Neuronal stem cell (in vitro differentiated cells): ENCODE measurements around the gene MTTP.

Source experiments
- DNase-seq: peaks from one replicate; pipeline ENCODE4 v3.0.0-alpha.2; 2013; ENCODE audit warnings: low spot score
- H2AFZ ChIP-seq: one replicate; pipeline ENCODE4 v1.6.1; 2013; ENCODE audit warnings: mild to moderate bottlenecking, low read length, inconsistent platforms
- H2AK5ac ChIP-seq: 2 replicates; pipeline ENCODE4 v1.6.1; 2013; ENCODE audit warnings: low read depth, mild to moderate bottlenecking, inconsistent platforms, low read length, moderate library complexity, mixed read lengths
- H2BK120ac ChIP-seq: 2 replicates; pipeline ENCODE4 v1.6.1; 2013; ENCODE audit warnings: low read depth, mild to moderate bottlenecking, inconsistent platforms, low read length, moderate library complexity, mixed read lengths
- H2BK12ac ChIP-seq: one replicate; pipeline ENCODE4 v1.6.1; 2013; ENCODE audit warnings: low read length, inconsistent platforms
- H2BK15ac ChIP-seq: 2 replicates; pipeline ENCODE4 v1.6.1; 2013; ENCODE audit warnings: mild to moderate bottlenecking, low read length, inconsistent platforms, mixed read lengths
- H2BK5ac ChIP-seq: one replicate; pipeline ENCODE4 v1.6.1; 2013; ENCODE audit warnings: inconsistent platforms, mild to moderate bottlenecking, low read length, moderate library complexity
- H3K14ac ChIP-seq: one replicate; pipeline ENCODE4 v1.6.1; 2013; ENCODE audit warnings: low read length, inconsistent platforms
- H3K18ac ChIP-seq: 2 replicates; pipeline ENCODE4 v1.6.1; 2013; ENCODE audit warnings: low read length, inconsistent platforms
- H3K23ac ChIP-seq: 2 replicates; pipeline ENCODE4 v1.6.1; 2013; ENCODE audit warnings: low read depth, mild to moderate bottlenecking, mixed read lengths, low read length, inconsistent platforms; ENCODE audit not compliant: poor library complexity
- H3K27ac ChIP-seq: replicated peaks from 3 replicates; pipeline ENCODE4 v1.5.1; 2013; ENCODE audit warnings: low read length, inconsistent platforms
- H3K27me3 ChIP-seq, 3 experiments: 2 replicates each; pipeline ENCODE4 v1.6.1; 2013; ENCODE audit warnings: low read length in 3 of 3, mild to moderate bottlenecking in 2 of 3, inconsistent platforms in 1 of 3, low read depth in 1 of 3, mixed read lengths in 1 of 3, moderate library complexity in 1 of 3; ENCODE audit not compliant: control insufficient read depth in 3 of 3, insufficient read depth in 3 of 3
- H3K36me3 ChIP-seq, 2 donors: replicated peaks in 1 of 2; 2 replicates each; pipeline ENCODE4 v1.6.1; 2013; ENCODE audit warnings: low read length in 2 of 2; ENCODE audit not compliant: control insufficient read depth in 2 of 2, insufficient read depth in 2 of 2
- H3K4ac ChIP-seq: 2 replicates; pipeline ENCODE4 v1.6.1; 2013; ENCODE audit warnings: inconsistent platforms, mild to moderate bottlenecking, low read length, moderate library complexity
- H3K4me1 ChIP-seq, 2 donors: 1 replicate in 1 of 2; 2 replicates in 1 of 2; pipeline ENCODE4 v1.6.1; 2013; ENCODE audit warnings: low read length in 2 of 2, low read depth in 1 of 2; ENCODE audit not compliant: control insufficient read depth in 2 of 2, insufficient read depth in 1 of 2
- H3K4me2 ChIP-seq: one replicate; pipeline ENCODE4 v1.6.1; 2013; ENCODE audit warnings: mild to moderate bottlenecking, low read length, inconsistent platforms; ENCODE audit not compliant: insufficient read depth, poor library complexity, severe bottlenecking
- H3K4me3 ChIP-seq, 2 donors: 2 replicates each; pipeline ENCODE4 v1.5.1; 2013; ENCODE audit warnings: low read length in 2 of 2, mild to moderate bottlenecking in 2 of 2, inconsistent platforms in 1 of 2, moderate library complexity in 1 of 2
- H3K79me1 ChIP-seq: one replicate; pipeline ENCODE4 v1.6.1; 2013; ENCODE audit warnings: low read depth, mild to moderate bottlenecking, inconsistent platforms, low read length, moderate library complexity
- H3K9ac ChIP-seq: one replicate; pipeline ENCODE4 v1.6.1; 2013; ENCODE audit warnings: mild to moderate bottlenecking, low read depth, low read length, inconsistent platforms; ENCODE audit not compliant: poor library complexity
- H3K9me3 ChIP-seq, 2 donors: replicated peaks in 1 of 2; 2 replicates each; pipeline versions ENCODE3 to v1.6.1; 2013; ENCODE audit warnings: low read length in 2 of 2, mild to moderate bottlenecking in 2 of 2, inconsistent platforms in 1 of 2, low read depth in 1 of 2, mixed read lengths in 1 of 2, moderate library complexity in 1 of 2; ENCODE audit not compliant: control insufficient read depth in 2 of 2, insufficient read depth in 1 of 2
- H4K8ac ChIP-seq: one replicate; pipeline ENCODE4 v1.6.1; 2013; ENCODE audit warnings: low read depth, mild to moderate bottlenecking, inconsistent platforms, low read length, moderate library complexity
- H4K91ac ChIP-seq: one replicate; pipeline ENCODE4 v1.6.1; 2013; ENCODE audit warnings: low read length, low read depth, mild to moderate bottlenecking, inconsistent platforms; ENCODE audit not compliant: poor library complexity
- WGBS, 2 donors: extraction: QIAGEN DNeasy Blood & Tissue Kit; methylation state at CpG; one replicate each; pipeline ENCODE4 v1.1.7; 2013; ENCODE audit warnings: missing lambda C conversion rate in 2 of 2, mixed read lengths in 1 of 2; ENCODE audit not compliant: insufficient read length in 2 of 2, insufficient replicate concordance in 1 of 2; ENCODE audit errors: extremely low coverage in 2 of 2; 5-methylcytosine and 5-hydroxymethylcytosine counted together

The MTTP gene

DNA sequence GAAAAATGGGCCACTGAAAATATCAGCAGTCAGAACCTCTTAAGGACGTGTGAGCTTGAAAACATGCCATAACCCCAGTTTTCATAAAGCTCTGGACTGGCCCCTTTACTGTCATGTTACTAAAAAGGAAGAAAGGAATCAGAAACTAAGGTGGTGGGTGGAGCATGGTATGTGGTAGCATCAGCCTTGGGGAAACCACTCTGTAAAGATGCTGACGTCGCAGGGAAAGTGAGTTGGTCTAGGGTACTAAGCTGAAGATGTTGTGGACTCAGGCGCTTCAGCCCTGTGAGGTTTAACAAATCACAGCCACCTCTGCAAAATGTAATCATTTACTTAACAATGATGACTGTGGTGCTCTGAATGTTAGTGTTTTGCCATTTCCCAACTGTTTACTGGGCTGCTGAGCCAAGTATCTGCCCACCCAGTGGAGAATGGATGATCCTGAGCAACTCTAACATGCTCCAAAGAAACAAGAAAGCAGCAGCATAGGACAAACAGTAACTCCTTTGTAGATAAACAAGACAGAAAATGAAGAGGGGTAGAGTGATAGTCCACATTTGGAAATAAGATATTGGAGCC lies 49.6 kb downstream of the MTTP start:
- no peak overlapping the region for H3K4me2 ChIP-seq
- no CpG with 5 or more reads among the region's 4 CpGs for WGBS, 2 donors
- no peak overlapping the region for H4K8ac ChIP-seq
- H2AK5ac ChIP-seq = no peak overlapping the region
- H3K79me1 ChIP-seq = no peaks in the 10 kb centered on the region
- no peak overlapping the region for H2BK5ac ChIP-seq
- H4K91ac ChIP-seq = no peak overlapping the region
- no peak for DNase-seq
- no peak overlapping the region for H3K14ac ChIP-seq
- no peak overlapping the region for H3K4ac ChIP-seq
- H3K4me1 ChIP-seq = peaks cover 4 to 11% of the 10 kb centered on the region in 2 donors
- H3K18ac ChIP-seq = no peak overlapping the region
- peaks cover 0 to 36% of the 10 kb centered on the region in 2 donors for H3K36me3 ChIP-seq
- no peaks in the 10 kb centered on the region for H3K27me3 ChIP-seq
- H2BK12ac ChIP-seq = no peak overlapping the region
- no peak overlapping the region for H3K23ac ChIP-seq
- no peaks in the 10 kb centered on the region for H3K9me3 ChIP-seq
- H3K4me3 ChIP-seq = no peak overlapping the region
- no peak overlapping the region for H3K9ac ChIP-seq
- H2BK15ac ChIP-seq = no peak overlapping the region
- no peak overlapping the region for H2BK120ac ChIP-seq
- no peak overlapping the region for H3K27ac ChIP-seq
- H2AFZ ChIP-seq = peak overlapping the region; percentile 77

GRCh38 chr4:99625369-99625768 lies 50.7 kb downstream of the MTTP start:
- Histone ChIP-seq H3K18ac (no peak overlapping the region), H2BK5ac (no peak overlapping the region), H3K79me1 (no peaks in the 10 kb centered on the region), H3K4ac (no peak overlapping the region), H2BK120ac (no peak overlapping the region), H4K8ac (no peak overlapping the region), H2BK15ac (no peak overlapping the region), H3K4me1 (peaks cover 4 to 11% of the 10 kb centered on the region in 2 donors), H3K4me2 (no peak overlapping the region), H3K36me3 (peaks cover 0 to 25% of the 10 kb centered on the region in 2 donors), H3K14ac (no peak overlapping the region), H3K27me3 (no peaks in the 10 kb centered on the region), H3K9me3 (no peaks in the 10 kb centered on the region), H2BK12ac (no peak overlapping the region), H3K23ac (no peak overlapping the region), H3K4me3 (no peak overlapping the region), H3K27ac (no peak overlapping the region), H2AFZ (no peak overlapping the region), H3K9ac (no peak overlapping the region), H2AK5ac (no peak overlapping the region), H4K91ac (no peak overlapping the region)
- no CpG with 5 or more reads among the region's 5 CpGs for WGBS, 2 donors
- no peak for DNase-seq

DNA sequence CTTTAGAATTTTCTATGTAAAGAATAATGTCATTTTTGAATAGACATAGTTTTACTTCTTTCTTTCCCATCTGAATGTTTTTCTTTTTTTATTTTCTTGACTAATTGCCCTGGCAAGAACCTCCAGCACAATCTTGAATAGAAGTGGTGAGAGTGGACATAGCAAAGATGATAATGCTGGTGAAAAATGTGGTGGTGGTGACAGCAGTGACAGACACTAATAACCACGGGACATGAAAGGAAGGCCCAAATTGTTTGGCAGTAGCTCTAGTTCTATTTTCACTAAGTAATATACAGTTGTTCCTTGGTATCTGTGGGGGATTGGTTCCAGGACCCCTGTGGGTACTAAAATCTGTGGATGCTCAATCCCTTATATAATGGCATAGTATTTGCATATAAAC lies 53.4 kb downstream of the MTTP start:
- no CpG with 5 or more reads among the region's 1 CpG for WGBS, 2 donors
- no peaks in the 10 kb centered on the region for H3K27me3 ChIP-seq
- no peak overlapping the region for H2AFZ ChIP-seq
- H3K9me3 ChIP-seq = no peaks in the 10 kb centered on the region
- H3K23ac ChIP-seq = no peak overlapping the region
- DNase-seq = no peak
- no peak overlapping the region for H2BK5ac ChIP-seq
- no peak overlapping the region for H3K4me2 ChIP-seq
- H3K4me1 ChIP-seq = peaks cover 4 to 10% of the 10 kb centered on the region in 2 donors
- no peak overlapping the region for H2AK5ac ChIP-seq
- H3K9ac ChIP-seq = no peak overlapping the region
- H2BK15ac ChIP-seq = no peak overlapping the region
- no peak overlapping the region for H4K91ac ChIP-seq
- H3K27ac ChIP-seq = no peak overlapping the region
- no peak overlapping the region for H2BK120ac ChIP-seq
- H3K4me3 ChIP-seq = no peak overlapping the region
- no peak overlapping the region for H3K18ac ChIP-seq
- H3K14ac ChIP-seq = no peak overlapping the region
- no peak overlapping the region for H3K4ac ChIP-seq
- no peak overlapping the region for H4K8ac ChIP-seq
- no peaks in the 10 kb centered on the region for H3K36me3 ChIP-seq
- no peak overlapping the region for H2BK12ac ChIP-seq
- H3K79me1 ChIP-seq = no peaks in the 10 kb centered on the region

- no peak overlapping the region for H2BK120ac ChIP-seq
- H2BK5ac ChIP-seq = no peak overlapping the region
- no peak for DNase-seq
- H2BK15ac ChIP-seq = no peak overlapping the region
- no peaks in the 10 kb centered on the region for H3K36me3 ChIP-seq
- no peaks in the 10 kb centered on the region for H3K4me1 ChIP-seq
- H3K27ac ChIP-seq = no peak overlapping the region
- H2AK5ac ChIP-seq = no peak overlapping the region
- H3K9ac ChIP-seq = no peak overlapping the region
- no peak overlapping the region for H4K91ac ChIP-seq
- H3K14ac ChIP-seq = no peak overlapping the region
- no peak overlapping the region for H3K23ac ChIP-seq
- H3K9me3 ChIP-seq = no peaks in the 10 kb centered on the region
- H3K4me3 ChIP-seq = no peak overlapping the region
- no peak overlapping the region for H2AFZ ChIP-seq
- no peak overlapping the region for H3K4ac ChIP-seq
- no peak overlapping the region for H3K4me2 ChIP-seq
- H3K27me3 ChIP-seq = no peaks in the 10 kb centered on the region
- H2BK12ac ChIP-seq = no peak overlapping the region
- no peak overlapping the region for H3K18ac ChIP-seq
- H4K8ac ChIP-seq = no peak overlapping the region
- no peaks in the 10 kb centered on the region for H3K79me1 ChIP-seq
These were observed 55.4 kb downstream of the MTTP start for GRCh38 chr4:99629962-99630554.
